ENCODE data around the gene KPNB1. TPM values are rescaled to one million over a fixed set of nuclear protein-coding genes. Genes with fewer than 3 reads are reported as not detected.

KPNB1 gene
- polyA plus RNA-seq, 3 donors, result 5.8 to 83.3 (median 13.2) TPM

DNA sequence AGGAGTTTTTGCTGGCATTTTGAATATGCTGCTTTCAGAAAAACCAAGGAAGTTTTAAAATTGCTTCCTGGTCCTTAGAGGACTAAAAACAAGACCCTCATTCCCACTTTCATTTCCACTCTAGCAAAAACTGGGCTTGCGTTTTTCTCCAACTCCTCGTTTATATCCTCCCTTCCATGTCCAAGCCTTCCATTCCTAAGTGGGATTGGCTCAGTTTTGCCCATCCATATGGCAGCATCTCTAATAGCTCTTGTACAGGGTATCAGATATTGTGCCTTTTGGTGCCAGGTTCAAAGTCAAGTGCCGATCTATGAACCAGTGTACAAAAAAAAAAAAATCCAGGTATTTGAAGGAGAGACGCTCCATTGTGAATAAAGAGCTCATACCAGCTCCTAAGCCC lies 34.3 kb downstream of the KPNB1 start:
- H3K27ac ChIP-seq (ENCODE audit: low read depth in 1 of 2, low read length in 2 of 2), result peak overlapping the region in 1 of 2 donors; percentile 10
- peaks cover 68% of the 10 kb centered on the region for H4K20me1 ChIP-seq (ENCODE audit: insufficient read depth, low read length)
- H3K27me3 ChIP-seq (ENCODE audit: control insufficient read depth in 2 of 2, insufficient read depth in 2 of 2, low read length in 2 of 2), result no peaks in the 10 kb centered on the region
- H3K4me2 ChIP-seq (replicated peaks; ENCODE audit: extremely low read depth, low read length, poor library complexity, severe bottlenecking), result no peak overlapping the region
- no peak for DNase-seq
- peak overlapping the region in 1 of 7 donors; percentile 72 for H3K27ac Mint-ChIP-seq
- no peak overlapping the region for H3K4me3 ChIP-seq (replicated peaks in 1 of 3; ENCODE audit: low read depth in 2 of 3, low read length in 3 of 3)
- peaks cover 63 to 79% of the 10 kb centered on the region in 2 donors for H3K36me3 Mint-ChIP-seq
- no peak overlapping the region for H2AFZ ChIP-seq (ENCODE audit: insufficient read depth, low read depth, low read length, poor library complexity, severe bottlenecking)
- no peak overlapping the region for H3K4me3 Mint-ChIP-seq
- H3K4me1 Mint-ChIP-seq, result peaks cover 22% of the 10 kb centered on the region
- no peaks in the 10 kb centered on the region for H3K27me3 Mint-ChIP-seq (ENCODE audit: low read depth in 3 of 3)
- no peak overlapping the region for H3K9ac ChIP-seq (ENCODE audit: insufficient read depth, low read length, poor library complexity, severe bottlenecking)
- H3K79me2 ChIP-seq (ENCODE audit: insufficient read depth, low read length), result no peaks in the 10 kb centered on the region
- H3K9me3 ChIP-seq (replicated peaks in 1 of 2; ENCODE audit: control insufficient read depth in 1 of 2, insufficient read depth in 1 of 2, low read length in 2 of 2), result no peaks in the 10 kb centered on the region
- TF ChIP-seq CTCF (IDR thresholded peaks at IDR 0.05), result no peak
- 100% methylated on average over 1 of the region's 4 CpGs for WGBS (ENCODE audit: insufficient coverage)
- H3K4me1 ChIP-seq (ENCODE audit: control insufficient read depth in 1 of 2, insufficient read depth in 2 of 2, low read length in 2 of 2), result peaks cover 9 to 20% of the 10 kb centered on the region in 2 donors
- peaks cover 55 to 86% of the 10 kb centered on the region in 2 donors for H3K36me3 ChIP-seq (replicated peaks in 1 of 2; ENCODE audit: control insufficient read depth in 1 of 2, insufficient read depth in 2 of 2, low read length in 2 of 2)
- intact Hi-C loops (cut with micrococcal nuclease), result no loop called here
- peaks cover 0 to 4% (median 0%) of the 10 kb centered on the region in 7 donors for H3K9me3 Mint-ChIP-seq

DNA sequence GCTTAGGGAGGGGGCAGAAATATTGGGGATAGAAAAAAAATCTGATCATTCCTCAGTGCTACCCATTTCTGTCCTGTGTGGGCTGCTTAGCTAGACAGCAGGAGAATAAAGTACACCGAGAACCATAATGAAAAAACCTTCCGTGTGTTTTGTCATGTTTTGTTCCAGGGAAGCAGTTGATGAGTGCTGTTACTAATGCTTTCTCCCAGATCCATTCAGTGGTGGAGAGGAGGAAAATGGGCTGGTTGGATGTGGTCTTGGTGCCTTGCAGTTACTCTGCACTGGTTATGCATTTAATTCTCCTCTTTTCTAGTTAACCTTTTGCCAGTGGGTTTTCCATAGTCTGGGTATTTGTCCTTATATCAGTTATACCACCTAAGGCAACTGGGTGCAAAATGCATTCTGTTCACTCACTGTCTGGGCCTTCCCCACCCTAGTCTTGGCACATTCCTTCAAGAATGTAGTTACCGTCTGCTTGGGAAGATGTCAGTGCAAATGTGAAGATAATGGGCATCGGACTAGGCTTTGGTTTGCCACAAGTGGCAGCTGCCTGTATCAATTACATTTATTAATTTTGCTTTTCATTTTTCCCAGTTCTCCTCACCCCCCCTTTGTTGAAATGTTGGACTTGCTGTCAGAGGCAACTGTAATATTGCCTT lies 34.9 kb downstream of the KPNB1 start:
- Histone ChIP-seq H3K4me2 (replicated peaks; ENCODE audit: extremely low read depth, low read length, poor library complexity, severe bottlenecking) (no peak overlapping the region), H4K20me1 (ENCODE audit: insufficient read depth, low read length) (peaks cover 63% of the 10 kb centered on the region), H3K9ac (ENCODE audit: insufficient read depth, low read length, poor library complexity, severe bottlenecking) (no peak overlapping the region), H3K4me1 (ENCODE audit: control insufficient read depth in 1 of 2, insufficient read depth in 2 of 2, low read length in 2 of 2) (peaks cover 9 to 20% of the 10 kb centered on the region in 2 donors), H2AFZ (ENCODE audit: insufficient read depth, low read depth, low read length, poor library complexity, severe bottlenecking) (no peak overlapping the region), H3K79me2 (ENCODE audit: insufficient read depth, low read length) (no peaks in the 10 kb centered on the region), H3K9me3 (replicated peaks in 1 of 2; ENCODE audit: control insufficient read depth in 1 of 2, insufficient read depth in 1 of 2, low read length in 2 of 2) (no peaks in the 10 kb centered on the region), H3K36me3 (replicated peaks in 1 of 2; ENCODE audit: control insufficient read depth in 1 of 2, insufficient read depth in 2 of 2, low read length in 2 of 2) (peaks cover 49 to 80% of the 10 kb centered on the region in 2 donors), H3K4me3 (replicated peaks in 1 of 3; ENCODE audit: low read depth in 2 of 3, low read length in 3 of 3) (no peak overlapping the region), H3K27ac (ENCODE audit: low read depth in 1 of 2, low read length in 2 of 2) (peak overlapping the region in 1 of 2 donors; percentile 10), H3K27me3 (ENCODE audit: control insufficient read depth in 2 of 2, insufficient read depth in 2 of 2, low read length in 2 of 2) (no peaks in the 10 kb centered on the region)
- intact Hi-C loops (cut with micrococcal nuclease), result no loop called here
- peaks cover 57 to 72% of the 10 kb centered on the region in 2 donors for H3K36me3 Mint-ChIP-seq
- H3K27ac Mint-ChIP-seq, result peak overlapping the region in 2 of 7 donors; percentile 5 to 52
- no peak for DNase-seq
- H3K27me3 Mint-ChIP-seq (ENCODE audit: low read depth in 3 of 3), result no peaks in the 10 kb centered on the region
- peaks cover 22% of the 10 kb centered on the region for H3K4me1 Mint-ChIP-seq
- WGBS (ENCODE audit: insufficient coverage), result 100% methylated on average over 2 of the region's 4 CpGs
- H3K9me3 Mint-ChIP-seq, result peaks cover 0 to 4% (median 0%) of the 10 kb centered on the region in 7 donors
- H3K4me3 Mint-ChIP-seq, result no peak overlapping the region
- TF ChIP-seq CTCF (IDR thresholded peaks at IDR 0.05), result no peak

All from CD14-positive monocyte (primary cell).